ENCODE results near the gene MMP24.

DNA sequence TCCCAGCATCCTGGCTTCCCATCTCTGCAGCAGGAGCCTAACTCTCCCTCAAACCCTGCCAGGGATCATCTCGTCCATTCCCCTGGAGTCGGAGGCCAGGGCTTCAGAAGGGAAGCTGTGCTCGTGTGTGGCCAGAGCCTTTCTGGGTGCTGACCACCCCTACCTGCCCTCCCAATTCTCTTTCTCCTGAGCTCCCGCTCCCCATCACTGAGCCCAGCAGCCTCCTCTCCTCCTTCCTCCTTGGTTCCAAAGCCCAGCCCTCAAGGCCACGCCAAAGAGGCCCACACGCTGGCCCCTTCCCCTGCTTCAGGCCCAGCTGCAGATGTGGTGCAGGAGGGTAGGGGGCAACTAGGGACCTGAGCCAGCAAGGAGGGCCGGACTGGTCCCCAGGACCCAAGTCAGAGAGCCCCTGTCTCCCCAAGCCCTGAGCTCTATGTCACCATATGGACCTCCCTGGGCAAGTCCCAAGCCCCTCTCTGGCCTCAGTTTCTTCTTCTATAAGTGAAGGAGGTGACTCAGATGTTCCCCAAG is 64.5 kb downstream of the MMP24 start:
- TF ChIP-seq DMTF1 (CRISPR knock-in tag; IDR thresholded peaks at IDR 0.05) (no peak), PCBP2 (optimal IDR thresholded peaks at IDR 0.05; ENCODE audit: low read depth, low read length, poor library complexity, severe bottlenecking) (no peak), IRF1 (CRISPR knock-in tag; IDR thresholded peaks at IDR 0.05; ENCODE audit: low read depth) (no peak), ZKSCAN8 (CRISPR knock-in tag; IDR thresholded peaks at IDR 0.05; ENCODE audit: borderline replicate concordance) (no peak)

Measured in HepG2 (cell line).